ENCODE data around the gene HSPA5.

DNA sequence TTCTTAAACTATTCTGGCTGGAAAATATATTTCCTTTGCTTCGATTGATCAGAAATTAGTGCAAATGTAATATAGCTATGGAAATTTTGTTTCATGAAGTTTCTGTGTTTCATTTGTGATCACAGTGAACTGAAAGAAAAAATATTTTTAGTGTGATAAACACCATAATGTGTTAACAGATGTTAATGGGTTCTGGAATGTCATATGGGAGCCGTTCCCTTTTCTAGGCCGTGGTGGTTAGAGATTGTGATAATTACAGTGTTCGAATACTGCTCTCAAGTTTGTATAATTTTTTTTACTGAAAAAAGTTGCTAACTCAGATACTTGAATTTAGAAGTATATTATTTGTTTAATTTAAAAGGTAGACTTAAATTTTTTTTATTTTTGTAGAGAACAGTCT lies 39.8 kb upstream of the HSPA5 start:
- TF ChIP-seq POLR2AphosphoS5 (IDR thresholded peaks at IDR 0.05; ENCODE audit: borderline replicate concordance, low read depth, low read length) (no peak), EZH2 (IDR thresholded peaks at IDR 0.05) (no peak)

All from SK-N-MC (cell line).